GM19238 (cell line): ENCODE data around the gene MAPK8.

Experiments used
- DNase-seq: peaks from one replicate; pipeline ENCODE4 v3.0.0; 2011; ENCODE audit warnings: low spot score; ENCODE audit not compliant: insufficient read length

MAPK8 gene

GRCh38 chr10:48381971-48382370, 75.5 kb downstream of the MAPK8 start:
- no peak for DNase-seq

GRCh38 chr10:48382982-48383381, 76.5 kb downstream of the MAPK8 start:
- no peak for DNase-seq

GRCh38 chr10:48383393-48383792, 76.9 kb downstream of the MAPK8 start:
- no peak for DNase-seq

GRCh38 chr10:48384699-48384982, 78.2 kb downstream of the MAPK8 start:
- no peak for DNase-seq

- DNase-seq = no peak
These were observed 82.8 kb downstream of the MAPK8 start for GRCh38 chr10:48389272-48389671.

- DNase-seq = no peak
These were observed 83.5 kb downstream of the MAPK8 start for GRCh38 chr10:48389846-48390557.

GRCh38 chr10:48390558-48390871, 84.0 kb downstream of the MAPK8 start:
- no peak for DNase-seq

GRCh38 chr10:48390933-48391845, 84.7 kb downstream of the MAPK8 start:
- no peak for DNase-seq

GRCh38 chr10:48391994-48392393, 85.5 kb downstream of the MAPK8 start:
- DNase-seq = no peak

GRCh38 chr10:48398261-48398660, 91.8 kb downstream of the MAPK8 start:
- no peak for DNase-seq

- DNase-seq = no peak
These were observed 92.6 kb downstream of the MAPK8 start for GRCh38 chr10:48399056-48399541.

- DNase-seq = no peak
These were observed 93.1 kb downstream of the MAPK8 start for GRCh38 chr10:48399551-48399950.

- no peak for DNase-seq
These were observed 93.8 kb downstream of the MAPK8 start for GRCh38 chr10:48400129-48400849.

- no peak for DNase-seq
These were observed 94.4 kb downstream of the MAPK8 start for GRCh38 chr10:48400850-48401220.

GRCh38 chr10:48404646-48405045, 98.2 kb downstream of the MAPK8 start:
- no peak for DNase-seq

- DNase-seq = no peak
These were observed 99.7 kb downstream of the MAPK8 start for GRCh38 chr10:48406204-48406603.

- DNase-seq = no peak
These were observed 100.2 kb downstream of the MAPK8 start for GRCh38 chr10:48406658-48407057.

- DNase-seq = no peak
These were observed 104.0 kb downstream of the MAPK8 start for GRCh38 chr10:48410503-48410902.

- no peak for DNase-seq
These were observed 105.0 kb downstream of the MAPK8 start for GRCh38 chr10:48411510-48411909.

- no peak for DNase-seq
These were observed 105.6 kb downstream of the MAPK8 start for GRCh38 chr10:48412081-48412480.

- no peak for DNase-seq
These were observed 106.5 kb downstream of the MAPK8 start for GRCh38 chr10:48412933-48413332.

GRCh38 chr10:48414160-48414559, 107.7 kb downstream of the MAPK8 start:
- no peak for DNase-seq
